GM23248 (cell line): ENCODE data around the gene FAM3D.

Experiments
- EZH2 ChIP-seq: fragments of 200-600 bp; sonication (generic); IDR thresholded peaks from 2 replicates; pipeline ENCODE4 v1.6.1; 2018; ENCODE audit warnings: antibody characterized with exemption, mild to moderate bottlenecking; ENCODE audit not compliant: insufficient read depth, poor library complexity, severe bottlenecking
- EZH2phosphoT487 ChIP-seq: fragments of 200-600 bp; sonication (generic); IDR thresholded peaks from 2 replicates; pipeline ENCODE4 v1.6.1; 2018; ENCODE audit warnings: antibody characterized with exemption, moderate library complexity, mild to moderate bottlenecking, low read depth; ENCODE audit not compliant: insufficient read depth

GRCh38 chr3:58609990-58610389, 56.6 kb downstream of the FAM3D start:
- TF ChIP-seq EZH2 (no peak), EZH2phosphoT487 (no peak)
